HepG2 (cell line): ENCODE measurements around the gene KCNMA1. TPM values are rescaled to one million over a fixed set of nuclear protein-coding genes. Genes with fewer than 3 reads are reported as not detected.
A peak's percentile ranks its signal among the peaks of the same experiment; 100 is the strongest.

ENCODE experiments used
- ATAC-seq: fragments of 200-7000 bp; cut with Tn5 transposase; 3 replicates; pipeline ENCODE4 v1.9.1; 2020; ENCODE audit warnings: mild to moderate bottlenecking, moderate library complexity
- BruUV-seq: library from RNA; stranded (reverse); fragments of 400-500 nt; replicated peaks from 2 replicates; lab custom pipeline; 2021; lab: Mats Ljungman, UMichigan
- CTCF ChIA-PET: fragments of 300-600 bp; formaldehyde crosslinking; extraction: SDS; loops from one replicate; lab custom pipeline; 2021; ENCODE audit warnings: low total read pairs, inconsistent platforms, low intra/inter-chr PET ratio; lab: Yijun Ruan, JAX
- POLR2A ChIA-PET: fragments of 350-600 bp; sonication (Branson Sonifier 250); formaldehyde crosslinking; loops from one replicate; lab custom pipeline; 2020; ENCODE audit warnings: antibody characterized with exemption, inconsistent platforms; lab: Yijun Ruan, JAX
- DNase-seq: peaks from one replicate; pipeline ENCODE4 v3.0.0-alpha.2; 2015; ENCODE audit warnings: low spot score
- FAIRE-seq: peaks from 3 replicates; lab custom pipeline; 2011; peaks lifted over from hg19 to GRCh38; lab: Jason Lieb, UNC
- H2AFZ ChIP-seq: one replicate; pipeline ENCODE4 v1.6.1; 2011; ENCODE audit warnings: low read length, inconsistent platforms
- H3K27ac ChIP-seq: fragments of 300-600 bp; 3 replicates; pipeline ENCODE4 v1.8.0; 2011; ENCODE audit warnings: mixed run types, mild to moderate bottlenecking, mixed read lengths, low read length, inconsistent platforms; ENCODE audit not compliant: insufficient read depth; ENCODE audit errors: extremely low read length
- H3K27me3 ChIP-seq, 2 experiments: fragments of 200-600 bp in 1 of 2; 2 replicates in 1 of 2; 3 replicates in 1 of 2; pipeline versions ENCODE4 v1.6.0 to v1.8.0; 2011; ENCODE audit warnings: low read length in 2 of 2, mild to moderate bottlenecking in 2 of 2, moderate library complexity in 2 of 2, inconsistent platforms in 1 of 2; ENCODE audit not compliant: insufficient read depth in 2 of 2, control insufficient read depth in 1 of 2
- H3K36me3 ChIP-seq, 2 experiments: fragments of 200-600 bp in 1 of 2; replicated peaks in 1 of 2; 2 replicates in 1 of 2; 3 replicates in 1 of 2; pipeline versions ENCODE4 v1.5.1 to v1.8.0; 2011; ENCODE audit warnings: low read length in 2 of 2, inconsistent platforms in 1 of 2; ENCODE audit not compliant: insufficient read depth in 2 of 2, control insufficient read depth in 1 of 2
- H3K4me1 ChIP-seq: 2 replicates; pipeline ENCODE4 v1.5.1; 2012; ENCODE audit warnings: low read length, inconsistent platforms; ENCODE audit not compliant: insufficient read depth
- H3K4me2 ChIP-seq: 2 replicates; pipeline ENCODE4 v1.6.0; 2011; ENCODE audit warnings: low read depth, low read length, inconsistent platforms
- H3K4me3 ChIP-seq, 3 experiments: fragments of 200-600 bp in 1 of 3; sonication (generic), shearing (Covaris generic) in 1 of 3; replicated peaks in 1 of 3; 2 replicates each; pipeline ENCODE4 v1.5.1; 2011 to 2016; ENCODE audit warnings: low read length in 3 of 3, inconsistent platforms in 2 of 3, low read depth in 2 of 3, mild to moderate bottlenecking in 2 of 3, control low read depth in 1 of 3, mixed read lengths in 1 of 3; ENCODE audit not compliant: insufficient read depth in 1 of 3
- H3K79me2 ChIP-seq: one replicate; pipeline ENCODE4 v1.6.1; 2011; ENCODE audit warnings: low read length, inconsistent platforms; ENCODE audit not compliant: insufficient read depth
- H3K9ac ChIP-seq: 2 replicates; pipeline ENCODE4 v1.6.0; 2011; ENCODE audit warnings: mild to moderate bottlenecking, low read depth, low read length, inconsistent platforms; ENCODE audit not compliant: insufficient read depth
- H3K9me3 ChIP-seq: 2 replicates; pipeline ENCODE4 v1.5.1; 2012; ENCODE audit warnings: mild to moderate bottlenecking, low read length
- H4K20me1 ChIP-seq: 2 replicates; pipeline ENCODE4 v1.6.0; 2011; ENCODE audit warnings: inconsistent platforms, mild to moderate bottlenecking, low read length, moderate library complexity; ENCODE audit not compliant: insufficient read depth
- ADNP ChIP-seq: sonication (generic); formaldehyde crosslinking; IDR thresholded peaks from 2 replicates; pipeline ENCODE4 v1.4.0; 2020; ENCODE audit warnings: missing genetic modification reagents
- DDIT3 ChIP-seq: sonication (generic); formaldehyde crosslinking; IDR thresholded peaks from 2 replicates; pipeline ENCODE4 v1.4.0; 2020; ENCODE audit warnings: mild to moderate bottlenecking, missing genetic modification reagents
- KMT2A ChIP-seq: sonication (generic); formaldehyde crosslinking; IDR thresholded peaks from 2 replicates; pipeline ENCODE4 v1.4.0; 2020; ENCODE audit warnings: missing genetic modification reagents
- LRRFIP1 ChIP-seq: sonication (generic); formaldehyde crosslinking; conservative IDR thresholded peaks from 2 replicates; pipeline ENCODE4 v1.4.0; 2020; ENCODE audit warnings: missing genetic modification reagents
- NKX3-1 ChIP-seq: sonication (generic); formaldehyde crosslinking; IDR thresholded peaks from 2 replicates; pipeline ENCODE4 v1.5.0; 2020; ENCODE audit warnings: missing genetic modification reagents
- RBAK ChIP-seq: sonication (generic); formaldehyde crosslinking; IDR thresholded peaks from 2 replicates; pipeline ENCODE4 v1.5.1; 2020; ENCODE audit warnings: mild to moderate bottlenecking, missing genetic modification reagents
- SP140L ChIP-seq: sonication (generic); formaldehyde crosslinking; IDR thresholded peaks from 2 replicates; pipeline ENCODE4 v1.4.0; 2020; ENCODE audit warnings: missing genetic modification reagents, borderline replicate concordance
- ZMAT3 ChIP-seq: sonication (generic); formaldehyde crosslinking; conservative IDR thresholded peaks from 2 replicates; pipeline ENCODE4 v1.7.0; 2021; ENCODE audit warnings: missing genetic modification reagents
- ZNF333 ChIP-seq: sonication (generic); formaldehyde crosslinking; IDR thresholded peaks from 2 replicates; pipeline ENCODE4 v1.4.0; 2020; ENCODE audit warnings: mild to moderate bottlenecking, missing genetic modification reagents, borderline replicate concordance
- ZNF557 ChIP-seq: sonication (generic); formaldehyde crosslinking; IDR thresholded peaks from 2 replicates; pipeline ENCODE4 v1.4.0; 2020; ENCODE audit warnings: missing genetic modification reagents
- ZNF768 ChIP-seq: sonication (generic); formaldehyde crosslinking; IDR thresholded peaks from 2 replicates; pipeline ENCODE4 v1.4.0; 2020; ENCODE audit warnings: missing genetic modification reagents
- ZNF777 ChIP-seq: sonication (generic); formaldehyde crosslinking; IDR thresholded peaks from 2 replicates; pipeline ENCODE4 v1.4.0; 2020; ENCODE audit warnings: missing genetic modification reagents
- WGBS: methylation state at CpG from one replicate; pipeline ENCODE4 v1.1.6; 2017; ENCODE audit warnings: low lambda C conversion rate; 5-methylcytosine and 5-hydroxymethylcytosine counted together
- in situ Hi-C: cut with HindIII; loops from 2 replicates; pipeline ENCODE4 v1.10.0; 2017; ENCODE audit warnings: low pct_unique_long_range_greater_than_20kb; ENCODE audit not compliant: extremely low pct_ligation_motif_present
- intact Hi-C: fragments of 100-400 bp; cut with micrococcal nuclease; formaldehyde crosslinking; loops from one replicate; pipeline ENCODE4 v1.10.0; 2022; ENCODE audit not compliant: unreplicated experiment
- polyA plus RNA-seq, 8 experiments: library from polyadenylated mRNA; depleted of rRNA in 3 of 8; stranded (reverse) in 7 of 8; unstranded in 1 of 8; fragments of >200 nt; fragmentation: Illumina TruSeq in 4 of 8; extraction: Trizol in 4 of 8; gene quantifications; 2 replicates each; pipeline versions ENCODE4 v1.2.1 to v1.2.3, GENCODE V29; 2011 to 2016; ENCODE audit warnings: low read depth in 4 of 8, missing spikeins in 1 of 8, mixed read lengths in 1 of 8; ENCODE audit not compliant: insufficient read depth in 1 of 8
- total RNA-seq, 5 experiments: library from RNA; depleted of rRNA; stranded (reverse); fragments of >200 nt; fragmentation: Illumina TruSeq; extraction: Trizol; gene quantifications; 2 replicates each; pipeline ENCODE4 v1.2.3, GENCODE V29; 2016; ENCODE audit warnings: low read depth in 1 of 5

KCNMA1 gene
- total and polyA plus RNA-seq, 2 of the 13 experiments (the other 11 are each of a cell fraction or from before 2014, with no cell fraction given), result 0.02 TPM; not detected in 1

- Histone ChIP-seq H3K36me3 (no peaks in the 10 kb centered on the region), H3K79me2 (no peaks in the 10 kb centered on the region), H3K9me3 (no peaks in the 10 kb centered on the region), H2AFZ (no peak overlapping the region), H3K27me3 (peaks cover 1 to 6% of the 10 kb centered on the region in 2 experiments; a peak in 4 of 5 replicates), H3K27ac (no peak overlapping the region), H3K9ac (no peak overlapping the region), H4K20me1 (no peaks in the 10 kb centered on the region), H3K4me1 (0 out of 2 replicates have a peak, but pooled peaks cover 9% of the 10 kb centered on the region), H3K4me2 (no peak overlapping the region)
- ATAC-seq (no peak), FAIRE-seq (no peak)
- in situ Hi-C loops, result no loop called here
- no TSS peak for BruUV-seq
- CTCF ChIA-PET, result no interaction called here
- POLR2A ChIA-PET, result no interaction called here
- TF ChIP-seq ZMAT3 (CRISPR knock-in tag) (no peak), KMT2A (CRISPR knock-in tag) (no peak), ZNF333 (CRISPR knock-in tag) (no peak), ZNF557 (no peak), SP140L (no peak), ZNF768 (CRISPR knock-in tag) (peak; percentile 77), NKX3-1 (no peak), ADNP (CRISPR knock-in tag) (no peak)
- TF ChIP-seq, all 625 proteins: peak for 1
- H3K4me3 ChIP-seq, result no peak overlapping the region
- DNase-seq, result no peak
- WGBS, result 22% methylated on average over 2 of the region's 2 CpGs
- intact Hi-C loops, result no loop called here
These were observed 109.8 kb downstream of the KCNMA1 start for GRCh38 chr10:77527839-77528238.

GRCh38 chr10:77526868-77527617 lies 110.6 kb downstream of the KCNMA1 start:
- DNase-seq (no peak), FAIRE-seq (no peak), ATAC-seq (no peak)
- intact Hi-C loops, result no loop called here
- CTCF ChIA-PET, result no interaction called here
- POLR2A ChIA-PET, result no interaction called here
- no peaks in the 10 kb centered on the region for H3K36me3 ChIP-seq
- in situ Hi-C loops, result no loop called here
- 0 out of 2 replicates have a peak, but pooled peaks cover 9% of the 10 kb centered on the region for H3K4me1 ChIP-seq
- no peaks in the 10 kb centered on the region for H3K9me3 ChIP-seq
- H3K9ac ChIP-seq, result no peak overlapping the region
- H2AFZ ChIP-seq, result no peak overlapping the region
- H3K27me3 ChIP-seq, result peaks cover 1 to 6% of the 10 kb centered on the region in 2 experiments; a peak in 4 of 5 replicates
- no peak overlapping the region for H3K27ac ChIP-seq
- BruUV-seq, result no TSS peak
- 23% methylated on average over 6 of the region's 6 CpGs for WGBS
- H3K4me3 ChIP-seq, result no peak overlapping the region
- no peak overlapping the region for H3K4me2 ChIP-seq
- H3K79me2 ChIP-seq, result no peaks in the 10 kb centered on the region
- TF ChIP-seq DDIT3 (CRISPR knock-in tag) (no peak), ZNF777 (CRISPR knock-in tag) (no peak), LRRFIP1 (no peak), RBAK (CRISPR knock-in tag) (no peak)
- TF ChIP-seq, all 625 proteins: peak for 0
- H4K20me1 ChIP-seq, result no peaks in the 10 kb centered on the region
